Measurements from ENCODE around the gene RAB36. TPM values are rescaled to one million over a fixed set of nuclear protein-coding genes. Genes with fewer than 3 reads are reported as not detected.

The RAB36 gene
- total RNA-seq, 2 experiments from 2014 or later = 0.41 to 3.0 TPM

DNA sequence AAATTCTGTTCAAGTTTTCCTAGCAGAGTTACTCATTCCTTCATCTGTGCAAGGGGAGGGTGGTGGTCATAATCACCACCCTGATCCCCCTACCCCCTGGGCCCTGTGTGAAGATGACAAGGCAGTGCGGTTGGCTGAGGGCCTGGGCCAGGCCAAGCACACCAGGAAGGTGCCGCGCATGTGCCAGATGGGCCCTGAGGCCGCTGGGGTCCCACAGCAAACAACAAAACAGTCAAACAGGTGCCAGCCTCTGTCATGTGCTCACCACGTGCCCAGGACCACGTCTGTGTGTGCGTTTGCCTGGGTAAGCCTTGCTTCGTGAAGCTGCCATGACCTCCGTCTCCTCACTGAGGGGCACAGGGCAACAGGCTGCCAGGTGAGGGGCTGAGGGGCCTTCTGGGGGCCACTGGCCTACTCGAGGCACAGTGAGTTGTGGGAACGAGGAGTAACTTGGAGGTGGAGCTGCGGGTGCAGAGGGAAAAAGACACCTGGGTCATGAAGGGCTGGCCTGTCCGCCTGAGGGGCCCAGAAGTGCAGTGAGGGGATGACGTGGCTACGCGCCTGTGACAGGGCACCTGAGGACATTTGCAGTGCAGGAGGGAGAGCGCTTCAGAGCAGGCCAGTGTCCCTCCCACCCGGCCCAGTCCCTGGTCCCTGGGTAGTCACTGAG is 29.3 kb upstream of the RAB36 start:
- Histone ChIP-seq H3K4me1 (ENCODE audit: insufficient read depth, low read length, poor library complexity, severe bottlenecking) (peaks cover 29% of the 10 kb centered on the region), H3K36me3 (ENCODE audit: insufficient read depth, low read length) (0 out of 2 replicates have a peak, but pooled peaks cover 8% of the 10 kb centered on the region), H3K27ac (ENCODE audit: low read depth, low read length, poor library complexity, severe bottlenecking) (no peak overlapping the region), H4K20me1 (ENCODE audit: insufficient read depth, low read length) (no peaks in the 10 kb centered on the region), H3K9me2 (ENCODE audit: insufficient read depth, low read length) (no peaks in the 10 kb centered on the region), H2AFZ (ENCODE audit: low read length) (no peak overlapping the region), H3K9me3 (ENCODE audit: low read length) (no peaks in the 10 kb centered on the region), H3K4me2 (ENCODE audit: low read length) (no peak overlapping the region), H3K79me2 (ENCODE audit: insufficient read depth, low read depth, low read length) (no peaks in the 10 kb centered on the region), H3K4me3 (ENCODE audit: low read depth, low read length, poor library complexity, severe bottlenecking) (no peak overlapping the region)
- POLR2A ChIA-PET = interaction anchor here (1.0 to 1.2 kb wide), 2 partner anchors 109 to 156 kb away, joined by 3 to 5 read pairs; no protein-coding TSS in a partner anchor
- no TSS peak for BruUV-seq (replicated peaks)
- no peak for DNase-seq (ENCODE audit: low spot score)
- TF ChIP-seq, protein P1, sequence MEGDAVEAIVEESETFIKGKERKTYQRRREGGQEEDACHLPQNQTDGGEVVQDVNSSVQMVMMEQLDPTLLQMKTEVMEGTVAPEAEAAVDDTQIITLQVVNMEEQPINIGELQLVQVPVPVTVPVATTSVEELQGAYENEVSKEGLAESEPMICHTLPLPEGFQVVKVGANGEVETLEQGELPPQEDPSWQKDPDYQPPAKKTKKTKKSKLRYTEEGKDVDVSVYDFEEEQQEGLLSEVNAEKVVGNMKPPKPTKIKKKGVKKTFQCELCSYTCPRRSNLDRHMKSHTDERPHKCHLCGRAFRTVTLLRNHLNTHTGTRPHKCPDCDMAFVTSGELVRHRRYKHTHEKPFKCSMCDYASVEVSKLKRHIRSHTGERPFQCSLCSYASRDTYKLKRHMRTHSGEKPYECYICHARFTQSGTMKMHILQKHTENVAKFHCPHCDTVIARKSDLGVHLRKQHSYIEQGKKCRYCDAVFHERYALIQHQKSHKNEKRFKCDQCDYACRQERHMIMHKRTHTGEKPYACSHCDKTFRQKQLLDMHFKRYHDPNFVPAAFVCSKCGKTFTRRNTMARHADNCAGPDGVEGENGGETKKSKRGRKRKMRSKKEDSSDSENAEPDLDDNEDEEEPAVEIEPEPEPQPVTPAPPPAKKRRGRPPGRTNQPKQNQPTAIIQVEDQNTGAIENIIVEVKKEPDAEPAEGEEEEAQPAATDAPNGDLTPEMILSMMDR (conservative IDR thresholded peaks at IDR 0.05; ENCODE audit: low read length) = no peak
- TF ChIP-seq EZH2phosphoT487 (IDR thresholded peaks at IDR 0.05; ENCODE audit: borderline replicate concordance, low read depth, low read length) = no peak
- intact Hi-C loops (cut with micrococcal nuclease; ENCODE audit: unreplicated experiment) = no loop called here
- CTCF ChIA-PET (ENCODE audit: unreplicated experiment) = interaction anchor here (0.6 to 0.7 kb wide), 2 partner anchors 157 to 980 kb away, joined by 3 read pairs; no protein-coding TSS in a partner anchor

DNA sequence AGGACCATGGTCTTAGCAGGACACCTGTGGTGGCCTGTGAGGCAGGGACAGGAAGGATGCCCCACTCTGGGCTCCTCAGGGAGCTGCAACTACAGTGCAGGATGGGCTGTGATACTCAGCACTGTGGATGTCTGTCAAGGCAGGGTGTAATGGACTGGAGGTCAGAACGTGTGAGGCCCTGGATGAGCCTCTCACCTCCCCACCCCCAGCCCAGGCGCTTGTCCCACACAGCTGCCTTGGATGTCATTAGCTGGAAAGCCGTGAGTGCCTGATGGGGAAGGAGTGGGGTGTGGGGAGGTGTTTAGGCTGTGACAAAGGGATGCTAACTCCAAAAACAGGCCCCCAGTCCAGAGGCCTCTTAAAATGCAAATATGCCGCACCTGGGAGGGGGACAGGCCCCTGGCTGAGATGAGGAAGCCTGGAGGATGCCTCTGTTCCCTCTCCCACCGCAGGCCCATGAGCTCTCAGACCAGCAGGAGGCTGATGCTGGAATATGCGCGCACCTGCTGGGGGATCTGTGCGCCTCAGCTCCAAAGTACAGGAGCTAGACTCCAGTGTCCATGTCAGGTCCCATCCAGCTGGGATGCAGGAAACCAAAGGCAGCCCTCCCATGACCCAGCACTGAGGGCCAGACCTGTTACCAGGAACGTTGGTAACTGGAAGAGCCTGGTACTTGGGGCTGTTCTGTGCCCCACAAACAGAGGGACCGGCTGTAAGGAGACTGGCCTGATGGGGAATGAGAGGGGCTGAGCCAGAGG is 28.6 kb upstream of the RAB36 start:
- POLR2A ChIA-PET = interaction anchor here (1.0 to 1.2 kb wide), 2 partner anchors 109 to 157 kb away, joined by 3 to 5 read pairs; no protein-coding TSS in a partner anchor
- CTCF ChIA-PET (ENCODE audit: unreplicated experiment) = interaction anchor here (0.6 to 0.7 kb wide), 2 partner anchors 157 to 980 kb away, joined by 3 read pairs; no protein-coding TSS in a partner anchor

More for the DNA sequence above, 28.6 kb upstream of the RAB36 start:
- no peak overlapping the region for H2AFZ ChIP-seq (ENCODE audit: low read length)
- H3K9me3 ChIP-seq (ENCODE audit: low read length) = no peaks in the 10 kb centered on the region
- no peak overlapping the region for H3K4me2 ChIP-seq (ENCODE audit: low read length)
- no peak for DNase-seq (ENCODE audit: low spot score)
- peaks cover 29% of the 10 kb centered on the region for H3K4me1 ChIP-seq (ENCODE audit: insufficient read depth, low read length, poor library complexity, severe bottlenecking)
- no peaks in the 10 kb centered on the region for H3K9me2 ChIP-seq (ENCODE audit: insufficient read depth, low read length)
- H3K36me3 ChIP-seq (ENCODE audit: insufficient read depth, low read length) = 0 out of 2 replicates have a peak, but pooled peaks cover 8% of the 10 kb centered on the region
- TF ChIP-seq, protein P1 (conservative IDR thresholded peaks at IDR 0.05; ENCODE audit: low read length) = no peak
- no peak for TF ChIP-seq EZH2phosphoT487 (IDR thresholded peaks at IDR 0.05; ENCODE audit: borderline replicate concordance, low read depth, low read length)
- intact Hi-C loops (cut with micrococcal nuclease; ENCODE audit: unreplicated experiment) = no loop called here
- BruUV-seq (replicated peaks) = no TSS peak
- H3K79me2 ChIP-seq (ENCODE audit: insufficient read depth, low read depth, low read length) = no peaks in the 10 kb centered on the region
- no peak overlapping the region for H3K4me3 ChIP-seq (ENCODE audit: low read depth, low read length, poor library complexity, severe bottlenecking)
- H3K27ac ChIP-seq (ENCODE audit: low read depth, low read length, poor library complexity, severe bottlenecking) = no peak overlapping the region
- no peaks in the 10 kb centered on the region for H4K20me1 ChIP-seq (ENCODE audit: insufficient read depth, low read length)
